ENCODE measurements around the gene ILRUN.
"Not testable (repeated sequence)": the region's sequence is repeated elsewhere in the genome, so short reads cannot be mapped to it uniquely, and the experiment has no call there.

The ILRUN gene

DNA sequence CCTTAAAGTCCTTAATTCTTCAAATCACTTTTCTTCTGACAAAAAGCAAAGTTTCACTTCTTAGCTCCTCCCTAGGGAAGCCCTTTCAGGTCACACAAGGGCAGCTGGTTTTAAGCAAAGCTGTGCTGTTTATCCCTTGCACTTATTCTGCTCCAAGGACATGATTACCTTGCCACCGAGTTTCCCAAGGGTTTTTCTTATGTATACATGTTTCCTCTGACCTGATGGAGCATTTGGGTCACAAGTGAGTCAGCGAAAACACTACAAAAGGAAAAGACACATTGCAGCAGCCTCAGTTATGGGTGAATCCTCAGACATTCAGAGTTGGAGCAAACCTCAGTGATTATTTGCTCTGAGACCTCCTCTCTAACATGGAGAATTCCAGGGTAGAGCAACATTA lies 26.6 kb upstream of the ILRUN start:
- H3K27me3 ChIP-seq (ENCODE audit: control insufficient read depth, insufficient read depth, low read length, poor library complexity, severe bottlenecking), result no peaks in the 10 kb centered on the region
- no peaks in the 10 kb centered on the region for H3K4me1 ChIP-seq (ENCODE audit: control insufficient read depth, insufficient read depth, low read length)
- H3K27ac ChIP-seq (ENCODE audit: insufficient read depth, low read depth, low read length, poor library complexity, severe bottlenecking), result no peak overlapping the region
- no peaks in the 10 kb centered on the region for H3K9me3 ChIP-seq (ENCODE audit: control insufficient read depth, low read length)
- H3K36me3 ChIP-seq (ENCODE audit: control insufficient read depth, insufficient read depth, low read length), result no peaks in the 10 kb centered on the region
- no peak overlapping the region for H3K4me3 ChIP-seq (ENCODE audit: insufficient read depth, low read depth, low read length)
- WGBS, 2 experiments, result 59 to 62% methylated on average over 2 of the region's 2 CpGs

DNA sequence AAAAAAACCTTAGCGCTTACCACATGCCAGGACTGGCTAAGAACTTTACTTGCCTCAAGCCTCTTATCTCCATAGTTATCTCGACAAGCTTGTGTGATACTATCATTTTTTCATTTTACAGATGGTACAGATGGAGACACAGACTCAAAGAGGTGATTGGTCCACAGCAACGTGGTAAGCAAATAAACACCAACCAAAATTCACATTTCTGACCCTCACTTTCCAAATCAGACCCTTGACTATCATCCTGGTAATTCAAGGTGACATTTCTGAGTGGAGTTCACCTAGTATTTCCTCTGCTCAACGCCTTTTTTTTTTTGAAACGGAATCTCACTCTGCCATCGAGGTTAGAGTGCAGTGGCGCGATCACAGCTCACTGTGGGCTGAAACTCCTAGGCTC lies 25.9 kb upstream of the ILRUN start:
- H3K4me3 ChIP-seq (ENCODE audit: insufficient read depth, low read depth, low read length), result no peak overlapping the region
- H3K36me3 ChIP-seq (ENCODE audit: control insufficient read depth, insufficient read depth, low read length), result no peaks in the 10 kb centered on the region
- WGBS, 2 experiments, result 90 to 95% methylated on average over 8 of the region's 8 CpGs
- H3K27me3 ChIP-seq (ENCODE audit: control insufficient read depth, insufficient read depth, low read length, poor library complexity, severe bottlenecking), result no peaks in the 10 kb centered on the region
- no peaks in the 10 kb centered on the region for H3K9me3 ChIP-seq (ENCODE audit: control insufficient read depth, low read length)
- no peaks in the 10 kb centered on the region for H3K4me1 ChIP-seq (ENCODE audit: control insufficient read depth, insufficient read depth, low read length)
- no peak overlapping the region for H3K27ac ChIP-seq (ENCODE audit: insufficient read depth, low read depth, low read length, poor library complexity, severe bottlenecking)

DNA sequence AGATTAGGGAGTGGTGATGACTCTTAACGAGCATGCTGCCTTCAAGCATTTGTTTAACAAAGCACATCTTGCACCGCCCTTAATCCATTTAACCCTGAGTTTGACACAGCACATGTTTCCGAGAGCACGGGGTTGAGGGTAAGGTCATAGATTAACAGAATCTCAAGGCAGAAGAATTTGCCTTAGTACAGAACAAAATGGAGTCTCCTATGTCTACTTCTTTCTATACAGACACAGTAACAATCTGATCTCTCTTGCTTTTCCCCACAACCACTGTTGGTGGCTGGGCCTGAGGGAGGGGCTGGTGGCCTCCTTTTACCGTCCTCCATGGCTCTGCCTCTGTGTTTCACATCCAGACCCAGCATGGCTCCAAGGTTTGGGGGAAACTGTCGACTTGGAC lies 23.6 kb upstream of the ILRUN start:
- not testable (repeated sequence) for H3K27ac ChIP-seq (ENCODE audit: insufficient read depth, low read depth, low read length, poor library complexity, severe bottlenecking); H3K9me3 ChIP-seq (ENCODE audit: control insufficient read depth, low read length); H3K36me3 ChIP-seq (ENCODE audit: control insufficient read depth, insufficient read depth, low read length); H3K4me1 ChIP-seq (ENCODE audit: control insufficient read depth, insufficient read depth, low read length); H3K27me3 ChIP-seq (ENCODE audit: control insufficient read depth, insufficient read depth, low read length, poor library complexity, severe bottlenecking); H3K4me3 ChIP-seq (ENCODE audit: insufficient read depth, low read depth, low read length)
- WGBS, 2 experiments, result 17 to 22% methylated on average over 4 to 6 of the region's 6 CpGs

DNA sequence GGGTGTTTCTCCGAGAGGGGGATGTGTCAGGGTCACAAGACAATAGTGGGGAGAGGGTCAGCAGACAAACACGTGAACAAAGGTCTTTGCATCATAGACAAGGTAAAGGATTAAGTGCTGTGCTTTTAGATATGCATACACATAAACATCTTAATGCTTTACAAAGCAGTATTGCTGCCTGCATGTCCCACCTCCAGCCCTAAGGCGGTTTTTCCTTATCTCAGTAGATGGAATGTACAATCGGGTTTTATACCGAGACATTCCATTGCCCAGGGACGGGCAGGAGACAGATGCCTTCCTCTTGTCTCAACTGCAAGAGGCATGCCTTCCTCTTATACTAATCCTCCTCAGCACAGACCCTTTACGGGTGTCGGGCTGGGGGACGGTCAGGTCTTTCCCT lies 23.1 kb upstream of the ILRUN start:
- WGBS, 2 experiments, result 13 to 31% methylated on average over 2 to 3 of the region's 9 CpGs
- not testable (repeated sequence) for H3K27ac ChIP-seq (ENCODE audit: insufficient read depth, low read depth, low read length, poor library complexity, severe bottlenecking)

DNA sequence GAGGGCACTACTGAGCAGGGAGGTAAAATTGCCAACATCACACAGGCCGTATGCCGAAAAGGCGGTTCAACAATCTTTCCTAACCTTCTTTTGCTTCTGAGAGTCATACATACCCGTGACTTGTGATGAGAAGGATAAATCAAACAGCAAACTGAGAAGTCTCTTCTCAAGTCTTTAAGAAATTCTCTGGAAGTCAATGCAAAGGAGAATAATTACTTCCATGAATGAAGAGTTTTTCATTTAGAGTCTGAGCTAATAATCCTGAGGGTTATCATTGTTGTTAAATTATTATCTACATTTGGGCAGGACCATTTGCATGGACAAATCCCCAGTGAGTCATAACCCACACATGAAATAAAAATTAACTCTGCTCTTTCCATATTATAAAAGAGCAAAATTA lies 22.4 kb upstream of the ILRUN start:
- no peak overlapping the region for H3K27ac ChIP-seq (ENCODE audit: insufficient read depth, low read depth, low read length, poor library complexity, severe bottlenecking)
- WGBS, 2 experiments, result 78 to 81% methylated on average over 4 of the region's 4 CpGs
- no peaks in the 10 kb centered on the region for H3K4me1 ChIP-seq (ENCODE audit: control insufficient read depth, insufficient read depth, low read length)
- no peaks in the 10 kb centered on the region for H3K9me3 ChIP-seq (ENCODE audit: control insufficient read depth, low read length)
- no peak overlapping the region for H3K4me3 ChIP-seq (ENCODE audit: insufficient read depth, low read depth, low read length)
- H3K36me3 ChIP-seq (ENCODE audit: control insufficient read depth, insufficient read depth, low read length), result no peaks in the 10 kb centered on the region
- no peaks in the 10 kb centered on the region for H3K27me3 ChIP-seq (ENCODE audit: control insufficient read depth, insufficient read depth, low read length, poor library complexity, severe bottlenecking)

More for the DNA sequence above, 23.1 kb upstream of the ILRUN start:
- not testable (repeated sequence) for H3K9me3 ChIP-seq (ENCODE audit: control insufficient read depth, low read length); H3K36me3 ChIP-seq (ENCODE audit: control insufficient read depth, insufficient read depth, low read length); H3K27me3 ChIP-seq (ENCODE audit: control insufficient read depth, insufficient read depth, low read length, poor library complexity, severe bottlenecking); H3K4me3 ChIP-seq (ENCODE audit: insufficient read depth, low read depth, low read length); H3K4me1 ChIP-seq (ENCODE audit: control insufficient read depth, insufficient read depth, low read length)

DNA sequence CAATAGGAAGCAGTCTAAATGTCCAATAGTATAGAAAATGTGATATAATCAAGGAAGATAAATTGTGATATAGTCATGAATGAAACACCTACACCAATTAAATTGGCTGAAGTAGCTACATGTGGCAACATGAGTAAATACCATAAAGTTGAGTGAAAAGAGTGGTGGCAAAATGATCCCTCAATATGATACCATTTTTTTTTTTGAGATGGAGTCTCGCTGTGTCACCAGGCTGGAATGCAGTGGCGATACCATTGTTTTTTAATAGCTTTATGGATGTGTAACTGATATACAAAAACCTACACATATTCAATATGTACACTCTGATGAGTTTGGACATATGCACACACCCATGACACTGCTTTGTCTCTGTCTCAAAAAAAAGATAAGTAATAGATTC lies 20.9 kb upstream of the ILRUN start:
- H3K4me1 ChIP-seq (ENCODE audit: control insufficient read depth, insufficient read depth, low read length), result no peaks in the 10 kb centered on the region
- WGBS, 2 experiments, result 100% methylated on average over 1 of the region's 2 CpGs; no CpG with 5 or more reads in 1 of the 2 experiments

DNA sequence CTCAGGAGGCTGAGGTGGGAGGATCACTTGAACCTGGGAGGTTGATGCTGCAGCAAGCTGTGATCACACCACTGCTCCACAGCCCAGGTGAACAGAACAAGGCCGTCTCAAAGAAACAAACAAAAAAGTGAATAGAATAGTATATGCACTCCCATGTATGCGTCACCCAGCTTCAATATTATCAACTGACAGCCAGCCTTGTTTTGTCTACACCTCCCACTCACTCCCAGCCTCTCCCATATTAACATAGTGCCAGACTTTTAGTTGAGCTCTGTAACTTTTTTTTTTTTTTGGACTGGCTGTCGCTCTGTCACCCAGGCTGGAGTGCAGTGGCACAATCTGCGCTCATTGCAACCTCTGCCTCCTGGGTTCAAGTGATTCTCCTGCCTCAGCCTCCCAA lies 18.1 kb upstream of the ILRUN start:
- H3K4me3 ChIP-seq (ENCODE audit: insufficient read depth, low read depth, low read length), result no peak overlapping the region
- H3K4me1 ChIP-seq (ENCODE audit: control insufficient read depth, insufficient read depth, low read length), result no peaks in the 10 kb centered on the region
- WGBS, 2 experiments, result 90 to 95% methylated on average over 3 to 4 of the region's 4 CpGs
- H3K36me3 ChIP-seq (ENCODE audit: control insufficient read depth, insufficient read depth, low read length), result no peaks in the 10 kb centered on the region
- H3K27ac ChIP-seq (ENCODE audit: insufficient read depth, low read depth, low read length, poor library complexity, severe bottlenecking), result no peak overlapping the region
- no peaks in the 10 kb centered on the region for H3K27me3 ChIP-seq (ENCODE audit: control insufficient read depth, insufficient read depth, low read length, poor library complexity, severe bottlenecking)
- no peaks in the 10 kb centered on the region for H3K9me3 ChIP-seq (ENCODE audit: control insufficient read depth, low read length)

More for the DNA sequence above, 20.9 kb upstream of the ILRUN start:
- H3K9me3 ChIP-seq (ENCODE audit: control insufficient read depth, low read length), result no peaks in the 10 kb centered on the region
- no peak overlapping the region for H3K4me3 ChIP-seq (ENCODE audit: insufficient read depth, low read depth, low read length)
- no peak overlapping the region for H3K27ac ChIP-seq (ENCODE audit: insufficient read depth, low read depth, low read length, poor library complexity, severe bottlenecking)
- H3K36me3 ChIP-seq (ENCODE audit: control insufficient read depth, insufficient read depth, low read length), result no peaks in the 10 kb centered on the region
- H3K27me3 ChIP-seq (ENCODE audit: control insufficient read depth, insufficient read depth, low read length, poor library complexity, severe bottlenecking), result no peaks in the 10 kb centered on the region

DNA sequence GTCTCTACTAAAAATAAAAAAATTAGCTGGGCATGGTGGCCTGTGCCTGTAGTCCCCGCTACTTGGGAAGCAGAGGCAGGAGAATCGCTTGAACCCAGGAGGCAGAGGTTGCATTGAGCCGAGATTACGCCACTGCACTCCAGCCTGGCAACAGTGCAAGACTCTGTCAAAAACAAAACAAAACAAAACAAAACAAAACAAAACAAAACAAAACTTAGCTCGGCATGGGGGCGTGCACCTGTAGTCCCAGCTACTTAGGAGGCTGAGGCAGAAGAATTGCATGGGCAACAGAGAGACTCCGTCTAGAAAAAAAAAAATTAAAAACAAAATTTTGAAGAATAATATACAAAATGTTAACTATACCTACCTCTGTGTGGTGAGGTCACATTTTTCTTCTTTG lies 16.3 kb upstream of the ILRUN start:
- H3K4me3 ChIP-seq (ENCODE audit: insufficient read depth, low read depth, low read length); H3K36me3 ChIP-seq (ENCODE audit: control insufficient read depth, insufficient read depth, low read length); H3K4me1 ChIP-seq (ENCODE audit: control insufficient read depth, insufficient read depth, low read length); H3K9me3 ChIP-seq (ENCODE audit: control insufficient read depth, low read length); H3K27ac ChIP-seq (ENCODE audit: insufficient read depth, low read depth, low read length, poor library complexity, severe bottlenecking); H3K27me3 ChIP-seq (ENCODE audit: control insufficient read depth, insufficient read depth, low read length, poor library complexity, severe bottlenecking): not testable (repeated sequence)
- WGBS, 2 experiments, result 88 to 91% methylated on average over 6 to 7 of the region's 7 CpGs

DNA sequence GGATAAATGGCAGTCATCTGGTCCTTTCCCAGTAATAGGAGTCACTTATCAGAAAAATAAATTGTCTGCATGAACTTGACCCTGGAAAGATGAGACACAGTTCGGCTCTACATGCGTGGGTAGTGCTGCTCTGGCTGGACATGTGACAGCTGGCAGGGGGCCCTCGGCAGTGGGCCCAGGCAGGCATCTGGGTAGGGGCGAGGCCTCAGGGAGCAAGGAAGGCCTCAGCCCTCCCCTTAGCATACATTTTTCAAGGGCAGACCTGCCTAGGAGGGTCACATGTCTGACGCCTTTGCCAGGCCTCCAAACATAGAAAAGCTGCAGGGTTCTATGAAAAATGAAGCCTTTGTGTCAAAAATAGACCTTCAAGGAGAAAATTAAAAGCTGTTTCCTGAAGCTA lies 12.8 kb upstream of the ILRUN start:
- H3K27ac ChIP-seq (ENCODE audit: insufficient read depth, low read depth, low read length, poor library complexity, severe bottlenecking), result no peak overlapping the region
- no peaks in the 10 kb centered on the region for H3K36me3 ChIP-seq (ENCODE audit: control insufficient read depth, insufficient read depth, low read length)

DNA sequence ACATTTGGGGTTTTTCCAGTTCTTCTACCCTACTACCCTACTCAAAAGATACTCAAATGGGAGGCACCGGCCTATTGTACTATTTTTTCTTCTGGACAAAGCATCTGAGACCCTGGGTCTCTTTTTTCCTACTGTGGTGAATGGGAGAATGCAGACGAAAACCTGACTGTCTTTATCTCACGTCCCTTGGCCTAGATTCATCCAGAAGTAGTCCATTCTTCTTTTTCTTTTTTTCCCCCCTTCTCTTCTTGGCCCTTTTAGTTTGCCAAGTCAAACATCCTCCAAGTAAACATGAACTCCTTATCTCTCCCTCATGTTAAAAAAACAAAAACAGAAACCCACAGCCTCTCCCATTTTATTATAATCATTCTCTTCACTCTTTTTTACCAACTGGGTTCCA lies 8.7 kb upstream of the ILRUN start:
- H3K27me3 ChIP-seq (ENCODE audit: control insufficient read depth, insufficient read depth, low read length, poor library complexity, severe bottlenecking), result no peaks in the 10 kb centered on the region
- no peaks in the 10 kb centered on the region for H3K36me3 ChIP-seq (ENCODE audit: control insufficient read depth, insufficient read depth, low read length)
- no peak overlapping the region for H3K27ac ChIP-seq (ENCODE audit: insufficient read depth, low read depth, low read length, poor library complexity, severe bottlenecking)
- no peak overlapping the region for H3K4me3 ChIP-seq (ENCODE audit: insufficient read depth, low read depth, low read length)
- 81 to 85% methylated on average over 3 of the region's 3 CpGs for WGBS, 2 experiments
- H3K9me3 ChIP-seq (ENCODE audit: control insufficient read depth, low read length), result no peaks in the 10 kb centered on the region
- no peaks in the 10 kb centered on the region for H3K4me1 ChIP-seq (ENCODE audit: control insufficient read depth, insufficient read depth, low read length)

More for the DNA sequence above, 12.8 kb upstream of the ILRUN start:
- H3K9me3 ChIP-seq (ENCODE audit: control insufficient read depth, low read length), result no peaks in the 10 kb centered on the region
- no peak overlapping the region for H3K4me3 ChIP-seq (ENCODE audit: insufficient read depth, low read depth, low read length)
- 86 to 91% methylated on average over 5 of the region's 5 CpGs for WGBS, 2 experiments
- no peaks in the 10 kb centered on the region for H3K4me1 ChIP-seq (ENCODE audit: control insufficient read depth, insufficient read depth, low read length)
- no peaks in the 10 kb centered on the region for H3K27me3 ChIP-seq (ENCODE audit: control insufficient read depth, insufficient read depth, low read length, poor library complexity, severe bottlenecking)

DNA sequence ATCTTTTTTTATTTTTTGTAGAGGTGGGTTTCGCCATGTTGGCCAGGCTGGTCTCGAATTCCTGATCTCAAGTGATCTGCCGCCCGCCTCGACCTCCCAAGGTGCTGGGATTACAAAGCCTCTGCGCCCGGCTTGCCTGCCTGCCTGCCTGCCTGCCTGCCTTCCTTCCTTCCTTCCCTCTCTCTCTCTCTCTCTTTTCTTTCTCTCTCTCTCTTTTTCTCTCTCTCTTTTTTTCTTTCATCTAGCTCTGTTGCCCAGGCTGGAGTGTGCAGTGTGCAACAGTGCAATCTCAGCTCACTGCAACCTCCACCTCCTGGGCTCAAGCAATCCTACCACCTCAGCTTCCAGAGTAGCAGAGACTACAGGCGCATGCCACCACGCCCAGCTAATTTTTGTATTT lies 4.6 kb upstream of the ILRUN start:
- Histone ChIP-seq H3K27ac (ENCODE audit: insufficient read depth, low read depth, low read length, poor library complexity, severe bottlenecking) (no peak overlapping the region), H3K4me3 (ENCODE audit: insufficient read depth, low read depth, low read length) (no peak overlapping the region), H3K27me3 (ENCODE audit: control insufficient read depth, insufficient read depth, low read length, poor library complexity, severe bottlenecking) (no peaks in the 10 kb centered on the region), H3K36me3 (ENCODE audit: control insufficient read depth, insufficient read depth, low read length) (no peaks in the 10 kb centered on the region), H3K9me3 (ENCODE audit: control insufficient read depth, low read length) (no peaks in the 10 kb centered on the region), H3K4me1 (ENCODE audit: control insufficient read depth, insufficient read depth, low read length) (no peaks in the 10 kb centered on the region)
- WGBS, 2 experiments, result 79 to 80% methylated on average over 9 of the region's 9 CpGs
